GM10266 (cell line): ENCODE results near the gene PGRMC1.
"Not testable (repeated sequence)": the region's sequence is repeated elsewhere in the genome, so short reads cannot be mapped to it uniquely, and the experiment has no call there.

ENCODE experiments used
- DNase-seq: peaks from one replicate; pipeline ENCODE4 v3.0.0; 2012; ENCODE audit errors: extremely low spot score
- CTCF ChIP-seq: IDR thresholded peaks from 2 replicates; pipeline ENCODE4 v1.5.1; 2012; ENCODE audit warnings: mild to moderate bottlenecking, low read depth; ENCODE audit not compliant: control insufficient read depth, insufficient read depth; ENCODE audit errors: missing control alignments

The PGRMC1 gene

GRCh38 chrX:119251386-119251785 is 15.3 kb downstream of the PGRMC1 start:
- no peak for DNase-seq
- no peak for TF ChIP-seq CTCF

GRCh38 chrX:119252716-119253115 is 16.6 kb downstream of the PGRMC1 start:
- no peak for TF ChIP-seq CTCF
- no peak for DNase-seq

GRCh38 chrX:119266364-119266995 is 30.4 kb downstream of the PGRMC1 start:
- peak; percentile 31 for DNase-seq
- peak; percentile 65 for TF ChIP-seq CTCF

GRCh38 chrX:119267115-119267514 is 31.0 kb downstream of the PGRMC1 start:
- DNase-seq = not testable (repeated sequence)

- no peak for DNase-seq
- no peak for TF ChIP-seq CTCF
Measured at GRCh38 chrX:119272882-119273419, 36.9 kb downstream of the PGRMC1 start.

GRCh38 chrX:119273420-119274192 is 37.5 kb downstream of the PGRMC1 start:
- TF ChIP-seq CTCF = no peak
- DNase-seq = no peak

GRCh38 chrX:119282347-119282746 is 46.3 kb downstream of the PGRMC1 start:
- not testable (repeated sequence) for DNase-seq

- DNase-seq = no peak
- no peak for TF ChIP-seq CTCF
Measured at GRCh38 chrX:119288890-119289393, 52.9 kb downstream of the PGRMC1 start.
